ENCODE results near the gene PFKFB4. TPM values are rescaled to one million over a fixed set of nuclear protein-coding genes. Genes with fewer than 3 reads are reported as not detected.
"Not testable (repeated sequence)": the region's sequence is repeated elsewhere in the genome, so short reads cannot be mapped to it uniquely, and the experiment has no call there.

Gene PFKFB4
- total RNA-seq, 1 donor from 2014 or later: 19.9 TPM

- Mint-ChIP-seq H3K27me3 (ENCODE audit: low read depth) (no peaks in the 10 kb centered on the region), H3K36me3 (ENCODE audit: low read depth) (peaks cover 4% of the 10 kb centered on the region), H3K27ac (ENCODE audit: unreplicated experiment) (no peak overlapping the region), H3K9me3 (ENCODE audit: low read depth) (no peaks in the 10 kb centered on the region), H3K4me1 (ENCODE audit: low read depth) (peaks cover 5% of the 10 kb centered on the region), H3K4me3 (ENCODE audit: unreplicated experiment) (no peak overlapping the region)
- no peak for TF ChIP-seq CTCF (IDR thresholded peaks at IDR 0.05)
- DNase-seq (ENCODE audit: low spot score): no peak
Observed at GRCh38 chr3:48477959-48478520, 78.6 kb downstream of the PFKFB4 start.

- no peak for DNase-seq (ENCODE audit: low spot score)
- H3K4me1 Mint-ChIP-seq (ENCODE audit: low read depth): peaks cover 8% of the 10 kb centered on the region
- peaks cover 7% of the 10 kb centered on the region for H3K36me3 Mint-ChIP-seq (ENCODE audit: low read depth)
- no peak overlapping the region for H3K4me3 Mint-ChIP-seq (ENCODE audit: unreplicated experiment)
- no peaks in the 10 kb centered on the region for H3K27me3 Mint-ChIP-seq (ENCODE audit: low read depth)
- no peaks in the 10 kb centered on the region for H3K9me3 Mint-ChIP-seq (ENCODE audit: low read depth)
- no peak overlapping the region for H3K27ac Mint-ChIP-seq (ENCODE audit: unreplicated experiment)
- TF ChIP-seq CTCF (IDR thresholded peaks at IDR 0.05): no peak
Observed at GRCh38 chr3:48476426-48477053, 80.1 kb downstream of the PFKFB4 start.

GRCh38 chr3:48475188-48475587 is 81.4 kb downstream of the PFKFB4 start:
- TF ChIP-seq CTCF (IDR thresholded peaks at IDR 0.05): no peak
- Mint-ChIP-seq H3K4me3 (ENCODE audit: unreplicated experiment) (no peak overlapping the region), H3K4me1 (ENCODE audit: low read depth) (peaks cover 8% of the 10 kb centered on the region), H3K9me3 (ENCODE audit: low read depth) (no peaks in the 10 kb centered on the region), H3K27ac (ENCODE audit: unreplicated experiment) (peak overlapping the region; percentile 17), H3K36me3 (ENCODE audit: low read depth) (peaks cover 6% of the 10 kb centered on the region), H3K27me3 (ENCODE audit: low read depth) (no peaks in the 10 kb centered on the region)
- DNase-seq (ENCODE audit: low spot score): no peak

GRCh38 chr3:48474619-48475018 is 82.0 kb downstream of the PFKFB4 start:
- Mint-ChIP-seq H3K27me3 (ENCODE audit: low read depth) (no peaks in the 10 kb centered on the region), H3K9me3 (ENCODE audit: low read depth) (no peaks in the 10 kb centered on the region), H3K4me1 (ENCODE audit: low read depth) (peaks cover 12% of the 10 kb centered on the region), H3K27ac (ENCODE audit: unreplicated experiment) (no peak overlapping the region), H3K4me3 (ENCODE audit: unreplicated experiment) (no peak overlapping the region), H3K36me3 (ENCODE audit: low read depth) (peaks cover 7% of the 10 kb centered on the region)
- no peak for TF ChIP-seq CTCF (IDR thresholded peaks at IDR 0.05)
- DNase-seq (ENCODE audit: low spot score): no peak

GRCh38 chr3:48474031-48474430 is 82.6 kb downstream of the PFKFB4 start:
- not testable (repeated sequence) for DNase-seq (ENCODE audit: low spot score); H3K9me3 Mint-ChIP-seq (ENCODE audit: low read depth); H3K27ac Mint-ChIP-seq (ENCODE audit: unreplicated experiment); H3K36me3 Mint-ChIP-seq (ENCODE audit: low read depth); H3K4me3 Mint-ChIP-seq (ENCODE audit: unreplicated experiment); H3K27me3 Mint-ChIP-seq (ENCODE audit: low read depth)
- H3K4me1 Mint-ChIP-seq (ENCODE audit: low read depth): peaks cover 18% of the 10 kb centered on the region

- TF ChIP-seq CTCF (IDR thresholded peaks at IDR 0.05): no peak
- no peak for DNase-seq (ENCODE audit: low spot score)
- Mint-ChIP-seq H3K36me3 (ENCODE audit: low read depth) (peaks cover 13% of the 10 kb centered on the region), H3K4me1 (ENCODE audit: low read depth) (peaks cover 22% of the 10 kb centered on the region), H3K27ac (ENCODE audit: unreplicated experiment) (peak overlapping the region; percentile 100), H3K9me3 (ENCODE audit: low read depth) (no peaks in the 10 kb centered on the region), H3K27me3 (ENCODE audit: low read depth) (no peaks in the 10 kb centered on the region), H3K4me3 (ENCODE audit: unreplicated experiment) (peak overlapping the region; percentile 100)
Observed at GRCh38 chr3:48473617-48473952, 83.0 kb downstream of the PFKFB4 start.
